Measurements from ENCODE around the gene LRRC4C. TPM values are rescaled to one million over a fixed set of nuclear protein-coding genes. Genes with fewer than 3 reads are reported as not detected.

LRRC4C gene
- total RNA-seq, 1 donor from 2014 or later: 16.9 TPM

DNA sequence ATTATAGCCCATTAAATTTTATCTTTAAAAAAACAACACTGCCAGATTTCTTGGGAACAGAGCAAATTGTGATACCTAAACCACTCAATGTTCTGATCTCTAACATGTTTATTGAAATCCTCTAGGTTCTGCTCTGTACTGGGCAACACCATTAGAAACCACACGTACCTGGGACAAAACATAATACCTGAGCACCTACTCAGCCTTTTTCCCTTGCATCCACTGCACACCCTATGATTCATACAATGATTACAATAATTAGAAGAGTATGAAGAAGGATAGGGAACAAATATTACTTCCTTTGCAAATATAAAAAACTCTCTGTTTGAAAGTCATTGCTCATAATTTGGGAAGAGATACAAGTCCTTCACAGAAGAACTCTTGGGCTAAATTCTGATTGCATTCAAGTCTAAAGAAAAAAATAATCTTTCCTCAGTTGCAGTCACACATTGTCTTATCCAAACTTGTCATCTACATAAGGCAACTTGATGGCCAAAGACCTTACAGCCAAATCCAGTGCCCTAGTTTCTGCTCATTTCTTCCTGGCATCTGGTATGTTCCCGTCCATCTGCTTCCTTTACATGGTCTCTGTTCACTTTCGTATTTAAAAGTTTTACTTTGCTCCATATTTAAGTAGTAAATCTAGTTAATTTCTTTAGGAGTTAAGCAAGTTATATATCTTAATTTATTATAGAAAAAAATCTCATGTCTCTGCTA is 407.4 kb downstream of the LRRC4C start:
- H3K4me3 Mint-ChIP-seq: no peak overlapping the region
- H3K27me3 Mint-ChIP-seq (ENCODE audit: low read depth): peaks cover 8% of the 10 kb centered on the region
- H3K9me3 Mint-ChIP-seq: peaks cover 9% of the 10 kb centered on the region
- H3K4me1 Mint-ChIP-seq: no peaks in the 10 kb centered on the region
- TF ChIP-seq, protein P1, sequence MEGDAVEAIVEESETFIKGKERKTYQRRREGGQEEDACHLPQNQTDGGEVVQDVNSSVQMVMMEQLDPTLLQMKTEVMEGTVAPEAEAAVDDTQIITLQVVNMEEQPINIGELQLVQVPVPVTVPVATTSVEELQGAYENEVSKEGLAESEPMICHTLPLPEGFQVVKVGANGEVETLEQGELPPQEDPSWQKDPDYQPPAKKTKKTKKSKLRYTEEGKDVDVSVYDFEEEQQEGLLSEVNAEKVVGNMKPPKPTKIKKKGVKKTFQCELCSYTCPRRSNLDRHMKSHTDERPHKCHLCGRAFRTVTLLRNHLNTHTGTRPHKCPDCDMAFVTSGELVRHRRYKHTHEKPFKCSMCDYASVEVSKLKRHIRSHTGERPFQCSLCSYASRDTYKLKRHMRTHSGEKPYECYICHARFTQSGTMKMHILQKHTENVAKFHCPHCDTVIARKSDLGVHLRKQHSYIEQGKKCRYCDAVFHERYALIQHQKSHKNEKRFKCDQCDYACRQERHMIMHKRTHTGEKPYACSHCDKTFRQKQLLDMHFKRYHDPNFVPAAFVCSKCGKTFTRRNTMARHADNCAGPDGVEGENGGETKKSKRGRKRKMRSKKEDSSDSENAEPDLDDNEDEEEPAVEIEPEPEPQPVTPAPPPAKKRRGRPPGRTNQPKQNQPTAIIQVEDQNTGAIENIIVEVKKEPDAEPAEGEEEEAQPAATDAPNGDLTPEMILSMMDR (IDR thresholded peaks at IDR 0.05; ENCODE audit: unreplicated experiment): no peak
- no peaks in the 10 kb centered on the region for H3K36me3 Mint-ChIP-seq
- H3K27ac Mint-ChIP-seq: no peak overlapping the region
- no peak for DNase-seq (ENCODE audit: low spot score in 2 of 2, unreplicated experiment in 2 of 2)

DNA sequence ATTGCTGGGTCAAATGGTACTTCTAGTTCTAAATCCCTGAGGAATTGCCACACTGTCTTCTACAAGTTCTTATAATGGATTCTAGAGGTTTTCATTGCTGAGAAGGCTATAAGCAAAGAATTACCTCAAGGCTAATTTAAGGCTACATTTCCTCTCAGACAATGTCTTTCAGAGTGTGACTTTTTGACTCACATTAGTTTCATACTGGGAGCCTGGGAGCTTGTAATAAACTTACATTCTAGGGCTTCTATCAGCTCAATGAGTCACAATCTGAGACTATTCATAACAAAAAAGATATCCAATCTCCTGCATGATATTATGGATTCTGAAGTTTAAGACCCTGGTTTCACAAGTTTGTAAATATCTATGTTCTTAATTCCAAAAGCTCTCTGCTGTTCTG is 408.7 kb downstream of the LRRC4C start:
- DNase-seq (ENCODE audit: low spot score in 2 of 2, unreplicated experiment in 2 of 2): no peak
- peaks cover 9% of the 10 kb centered on the region for H3K9me3 Mint-ChIP-seq
- no peaks in the 10 kb centered on the region for H3K4me1 Mint-ChIP-seq
- H3K27me3 Mint-ChIP-seq (ENCODE audit: low read depth): peaks cover 8% of the 10 kb centered on the region
- TF ChIP-seq, protein P1 (IDR thresholded peaks at IDR 0.05; ENCODE audit: unreplicated experiment): no peak
- H3K27ac Mint-ChIP-seq: no peak overlapping the region
- H3K4me3 Mint-ChIP-seq: no peak overlapping the region
- H3K36me3 Mint-ChIP-seq: no peaks in the 10 kb centered on the region

- TF ChIP-seq, protein P1 (IDR thresholded peaks at IDR 0.05; ENCODE audit: unreplicated experiment): no peak
- Mint-ChIP-seq H3K9me3 (peaks cover 9% of the 10 kb centered on the region), H3K27ac (no peak overlapping the region), H3K4me3 (no peak overlapping the region), H3K36me3 (no peaks in the 10 kb centered on the region), H3K27me3 (ENCODE audit: low read depth) (peaks cover 2% of the 10 kb centered on the region), H3K4me1 (no peaks in the 10 kb centered on the region)
- no peak for DNase-seq (ENCODE audit: low spot score in 2 of 2, unreplicated experiment in 2 of 2)
Measured at GRCh38 chr11:41047229-41047628, 412.2 kb downstream of the LRRC4C start.

- no peak overlapping the region for H3K4me3 Mint-ChIP-seq
- H3K9me3 Mint-ChIP-seq: peaks cover 6% of the 10 kb centered on the region
- no peak for DNase-seq (ENCODE audit: low spot score in 2 of 2, unreplicated experiment in 2 of 2)
- H3K27ac Mint-ChIP-seq: no peak overlapping the region
- H3K4me1 Mint-ChIP-seq: no peaks in the 10 kb centered on the region
- H3K36me3 Mint-ChIP-seq: no peaks in the 10 kb centered on the region
- TF ChIP-seq, protein P1 (IDR thresholded peaks at IDR 0.05; ENCODE audit: unreplicated experiment): no peak
- peaks cover 2% of the 10 kb centered on the region for H3K27me3 Mint-ChIP-seq (ENCODE audit: low read depth)
Measured at GRCh38 chr11:41045266-41045665, 414.2 kb downstream of the LRRC4C start.

- no peaks in the 10 kb centered on the region for H3K4me1 Mint-ChIP-seq
- DNase-seq (ENCODE audit: low spot score in 2 of 2, unreplicated experiment in 2 of 2): no peak
- H3K4me3 Mint-ChIP-seq: no peak overlapping the region
- TF ChIP-seq, protein P1 (IDR thresholded peaks at IDR 0.05; ENCODE audit: unreplicated experiment): no peak
- peaks cover 2% of the 10 kb centered on the region for H3K27me3 Mint-ChIP-seq (ENCODE audit: low read depth)
- H3K9me3 Mint-ChIP-seq: peaks cover 6% of the 10 kb centered on the region
- no peaks in the 10 kb centered on the region for H3K36me3 Mint-ChIP-seq
- no peak overlapping the region for H3K27ac Mint-ChIP-seq
Measured at GRCh38 chr11:41044747-41045146, 414.7 kb downstream of the LRRC4C start.

Measured in mesothelial cell of epicardium (in vitro differentiated cells).